Transverse colon (tissue), 4 donors: ENCODE results near the gene IL26. TPM values are rescaled to one million over a fixed set of nuclear protein-coding genes. Genes with fewer than 3 reads are reported as not detected.

ENCODE experiments used
- DNase-seq: peaks from one replicate; pipeline ENCODE4 v3.0.0-alpha.2; 2019
- H3K27ac ChIP-seq, 4 donors: fragments of 200-600 bp; sonication (generic); 2 replicates each; pipeline ENCODE4 v1.5.1; 2016 to 2018; ENCODE audit warnings: inconsistent platforms in 4 of 4
- H3K27me3 ChIP-seq: fragments of 200-600 bp; sonication (generic); 2 replicates; pipeline ENCODE4 v1.5.1; 2017; ENCODE audit warnings: inconsistent platforms
- H3K36me3 ChIP-seq, 4 donors: fragments of 200-600 bp; sonication (generic); 2 replicates each; pipeline ENCODE4 v1.5.1; 2017 to 2019; ENCODE audit warnings: inconsistent platforms in 4 of 4
- H3K4me1 ChIP-seq, 4 donors: fragments of 200-600 bp; sonication (generic); 2 replicates each; pipeline ENCODE4 v1.5.1; 2017 to 2020; ENCODE audit warnings: inconsistent platforms in 4 of 4
- H3K4me3 ChIP-seq, 4 donors: fragments of 200-600 bp; sonication (generic); 1 replicate in 1 of 4; 2 replicates in 3 of 4; pipeline versions ENCODE4 v1.5.1 to v1.6.1; 2017 to 2019; ENCODE audit warnings: inconsistent platforms in 4 of 4
- H3K9me3 ChIP-seq, 2 donors: fragments of 200-600 bp; sonication (generic); 2 replicates each; pipeline ENCODE4 v1.5.1; 2017 to 2019; ENCODE audit warnings: inconsistent platforms in 2 of 2
- CTCF ChIP-seq, 5 experiments: fragments of 200-600 bp in 3 of 5; fragments of 450-650 bp in 2 of 5; sonication (generic) in 3 of 5; IDR thresholded peaks; 1 replicate in 2 of 5; 2 replicates in 3 of 5; pipeline ENCODE4 v1.5.1; 2016 to 2017; ENCODE audit warnings: antibody characterized with exemption in 5 of 5, inconsistent platforms in 3 of 5, mild to moderate bottlenecking in 2 of 5, moderate library complexity in 1 of 5
- EP300 ChIP-seq: sonication (generic); formaldehyde crosslinking; IDR thresholded peaks from one replicate; pipeline ENCODE4 v1.6.1; 2017; ENCODE audit warnings: antibody characterized with exemption, low read depth
- POLR2A ChIP-seq: fragments of 450-650 bp; IDR thresholded peaks from one replicate; pipeline ENCODE4 v1.6.1; 2016; ENCODE audit warnings: antibody characterized with exemption, mild to moderate bottlenecking, moderate library complexity
- POLR2AphosphoS5 ChIP-seq, 3 donors: sonication (generic); formaldehyde crosslinking; IDR thresholded peaks; one replicate each; pipeline ENCODE4 v1.6.1; 2016; ENCODE audit warnings: antibody characterized with exemption in 3 of 3
- WGBS, 2 donors: methylation state at CpG; one replicate each; pipeline ENCODE4 v1.1.5; 2018; ENCODE audit warnings: low coverage in 1 of 2; 5-methylcytosine and 5-hydroxymethylcytosine counted together
- in situ Hi-C, 4 donors: fragments of 200-750 bp; cut with MboI; loops; one replicate each; pipeline versions ENCODE4 v1.15.0 to v1.15.1; 2017; ENCODE audit warnings: low sequenced_read_pairs in 3 of 4, low pct_ligation_motif_present in 1 of 4, low pct_unique_long_range_greater_than_20kb in 1 of 4
- intact Hi-C: fragments of 100-400 bp; cut with DNase I; formaldehyde crosslinking; loops from one replicate; pipeline ENCODE4 v1.15.1; 2023; ENCODE audit warnings: low total_unique reads
- total RNA-seq, 4 donors: library from RNA; depleted of rRNA; stranded (reverse); fragments of >200 nt; gene quantifications; one replicate each; pipeline ENCODE4 v1.1.0, GENCODE V29; 2016

The IL26 gene
- total RNA-seq, 4 donors from 2014 or later: not detected

- H3K27ac ChIP-seq: no peak overlapping the region
- no peaks in the 10 kb centered on the region for H3K4me1 ChIP-seq
- H3K9me3 ChIP-seq: no peaks in the 10 kb centered on the region
- DNase-seq: no peak
- H3K36me3 ChIP-seq: no peaks in the 10 kb centered on the region
- TF ChIP-seq POLR2A (no peak), CTCF (IDR thresholded peaks at IDR 0.05) (no peak), EP300 (no peak), POLR2AphosphoS5 (IDR thresholded peaks at IDR 0.05) (no peak)
- intact Hi-C loops: no loop called here
- no peaks in the 10 kb centered on the region for H3K27me3 ChIP-seq
- H3K4me3 ChIP-seq: no peak overlapping the region
- in situ Hi-C loops: no loop called here
- whole genome bisulfite sequencing, 2 donors: 40 to 60% methylated on average over 1 to 4 of the region's 4 CpGs
These were observed 68.2 kb downstream of the IL26 start for GRCh38 chr12:68157380-68157779.

GRCh38 chr12:68156636-68157035 lies 69.0 kb downstream of the IL26 start:
- H3K27ac ChIP-seq: no peak overlapping the region
- no peak overlapping the region for H3K4me3 ChIP-seq
- H3K36me3 ChIP-seq: no peaks in the 10 kb centered on the region
- no peaks in the 10 kb centered on the region for H3K9me3 ChIP-seq
- H3K27me3 ChIP-seq: no peaks in the 10 kb centered on the region
- WGBS, 2 donors: 60 to 79% methylated on average over 1 of the region's 1 CpG
- DNase-seq: no peak
- in situ Hi-C loops: no loop called here
- no peak for TF ChIP-seq EP300
- TF ChIP-seq POLR2A: no peak
- TF ChIP-seq CTCF (IDR thresholded peaks at IDR 0.05): no peak
- no peak for TF ChIP-seq POLR2AphosphoS5 (IDR thresholded peaks at IDR 0.05)
- intact Hi-C loops: no loop called here
- no peaks in the 10 kb centered on the region for H3K4me1 ChIP-seq

- H3K4me3 ChIP-seq: no peak overlapping the region
- no peaks in the 10 kb centered on the region for H3K36me3 ChIP-seq
- no peak for TF ChIP-seq CTCF (IDR thresholded peaks at IDR 0.05)
- TF ChIP-seq POLR2AphosphoS5 (IDR thresholded peaks at IDR 0.05): no peak
- TF ChIP-seq EP300: no peak
- TF ChIP-seq POLR2A: no peak
- H3K4me1 ChIP-seq: no peaks in the 10 kb centered on the region
- 17 to 55% methylated on average over 1 of the region's 1 CpG for WGBS, 2 donors
- in situ Hi-C loops (no loop called here), intact Hi-C loops (no loop called here)
- no peaks in the 10 kb centered on the region for H3K27me3 ChIP-seq
- H3K27ac ChIP-seq: no peak overlapping the region
- H3K9me3 ChIP-seq: no peaks in the 10 kb centered on the region
- DNase-seq: no peak
These were observed 70.8 kb downstream of the IL26 start for GRCh38 chr12:68154779-68155178.

Other genes with a start within 250 kb of the IL26 start
- 1 to 10 TPM in 1 of 4 donors, under 1 TPM in 1, not detected in 2; 0.68 to 7.1 TPM for gene IFNG-AS1, start 236.4 kb downstream of the IL26 start, total RNA-seq
- not detected for gene IFNG, start 66.1 kb downstream of the IL26 start, total RNA-seq
- gene IL22, start 27.8 kb upstream of the IL26 start, total RNA-seq: not detected
- gene MDM1, start 106.6 kb upstream of the IL26 start, total RNA-seq: 10 to 100 TPM in 3 of 4 donors, 1 to 10 TPM in 1; 8.2 to 23.5 (median 13.4) TPM